NCI-H345 treated with DMSO at 0.1 percent for 48 hours (cell line): ENCODE data around the gene RPTOR.

Experiments
- DNase-seq: peaks from one replicate; lab custom pipeline; 2025; ENCODE audit not compliant: unreplicated experiment; lab: John Stamatoyannopoulos, UW

The RPTOR gene

GRCh38 chr17:80886641-80887573 is 342.3 kb downstream of the RPTOR start:
- DNase-seq, result peak; percentile 79

- no peak for DNase-seq
Observed at GRCh38 chr17:80887639-80888175, 343.1 kb downstream of the RPTOR start.

- no peak for DNase-seq
Observed at GRCh38 chr17:80888276-80889160, 343.9 kb downstream of the RPTOR start.

GRCh38 chr17:80889231-80890195 is 344.9 kb downstream of the RPTOR start:
- no peak for DNase-seq

- DNase-seq, result no peak
Observed at GRCh38 chr17:80890196-80890920, 345.7 kb downstream of the RPTOR start.

DNA sequence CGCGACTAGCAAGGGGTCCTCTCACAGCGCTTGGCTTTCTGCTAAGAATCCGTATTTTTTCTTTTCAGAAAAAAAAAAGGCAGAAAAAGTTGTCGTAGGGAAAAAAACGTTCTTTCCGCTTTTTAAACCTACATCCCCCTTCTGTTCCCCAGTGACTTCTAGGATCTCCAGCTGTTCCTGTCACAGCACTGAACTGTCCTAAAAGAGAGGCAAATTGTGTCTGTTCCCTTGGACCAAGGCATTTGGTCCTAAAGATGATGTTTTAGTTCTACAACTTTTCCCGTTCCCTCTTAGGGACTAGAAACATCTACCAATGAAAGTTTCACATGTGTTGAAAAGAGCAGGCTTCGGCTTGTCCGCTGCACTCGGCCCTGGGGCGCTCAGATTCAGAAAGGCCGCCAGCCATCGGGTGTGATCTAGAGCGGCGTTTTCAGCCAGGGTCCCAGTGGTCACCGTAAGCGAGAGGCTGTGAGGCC is 346.3 kb downstream of the RPTOR start:
- DNase-seq, result no peak

DNA sequence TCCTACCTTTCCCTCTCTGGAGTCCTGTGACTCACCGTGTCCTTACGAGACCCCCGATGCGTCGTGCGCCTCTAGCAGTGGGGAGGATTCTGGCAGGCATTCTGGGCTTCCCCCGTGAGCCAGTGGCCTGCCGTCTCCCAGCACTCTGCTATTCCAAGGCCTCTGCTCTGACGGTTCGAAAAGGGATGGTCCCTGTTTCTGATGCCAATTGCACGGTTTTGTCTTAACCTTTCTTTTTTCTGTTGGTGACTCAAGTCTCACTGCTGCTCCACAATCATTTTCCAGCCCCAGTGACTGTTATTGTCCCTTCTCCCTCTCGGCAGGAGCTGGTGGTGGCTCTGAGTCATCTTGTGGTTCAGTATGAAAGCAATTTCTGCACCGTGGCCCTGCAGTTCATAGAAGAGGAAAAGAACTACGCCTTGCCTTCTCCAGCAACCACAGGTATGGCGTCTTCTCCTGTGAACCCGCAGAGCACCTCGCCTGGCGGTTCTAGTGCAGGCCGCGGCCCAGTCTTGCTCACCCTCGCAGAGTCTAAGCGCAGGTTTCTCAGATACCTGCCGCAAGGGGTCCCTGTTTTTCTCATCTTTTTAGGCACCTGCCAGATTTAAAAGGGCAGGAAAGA is 346.9 kb downstream of the RPTOR start:
- no peak for DNase-seq

- no peak for DNase-seq
Observed at GRCh38 chr17:80892019-80892855, 347.6 kb downstream of the RPTOR start.

GRCh38 chr17:80892900-80893603 is 348.4 kb downstream of the RPTOR start:
- no peak for DNase-seq

GRCh38 chr17:80893604-80894438 is 349.2 kb downstream of the RPTOR start:
- no peak for DNase-seq

DNA sequence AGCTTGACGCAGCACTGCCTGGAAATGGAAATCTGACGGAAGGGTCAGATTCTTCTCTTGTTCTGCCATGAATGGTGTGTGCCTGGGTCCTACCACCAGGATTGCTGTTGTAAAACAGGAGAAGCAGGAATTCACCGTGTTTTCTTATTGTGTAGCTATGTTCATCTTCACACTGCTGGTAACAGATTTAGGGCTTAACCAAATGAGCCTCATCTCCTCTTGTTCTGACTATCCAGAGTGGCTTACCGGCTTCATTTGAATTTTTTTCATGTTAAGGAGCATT is 349.7 kb downstream of the RPTOR start:
- DNase-seq, result no peak

DNA sequence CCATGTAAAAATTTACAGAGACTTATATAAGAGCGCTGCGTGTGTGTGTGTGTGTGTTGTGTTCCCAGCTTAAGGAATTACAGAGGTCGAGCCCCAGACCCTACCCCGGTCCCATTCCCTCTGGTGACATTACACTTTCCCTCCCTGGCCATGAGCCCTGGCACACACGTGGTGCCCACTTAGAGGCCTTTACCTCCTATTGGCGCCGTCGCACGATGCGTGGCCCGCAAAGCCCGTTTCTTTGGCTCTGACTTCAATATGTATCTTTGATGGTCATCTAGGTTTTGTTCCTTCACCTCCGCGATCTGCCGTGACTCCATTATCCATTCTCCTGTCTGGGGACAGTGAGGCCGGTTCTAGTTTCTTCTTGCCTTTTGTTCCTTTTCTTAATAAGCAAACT is 350.1 kb downstream of the RPTOR start:
- no peak for DNase-seq

DNA sequence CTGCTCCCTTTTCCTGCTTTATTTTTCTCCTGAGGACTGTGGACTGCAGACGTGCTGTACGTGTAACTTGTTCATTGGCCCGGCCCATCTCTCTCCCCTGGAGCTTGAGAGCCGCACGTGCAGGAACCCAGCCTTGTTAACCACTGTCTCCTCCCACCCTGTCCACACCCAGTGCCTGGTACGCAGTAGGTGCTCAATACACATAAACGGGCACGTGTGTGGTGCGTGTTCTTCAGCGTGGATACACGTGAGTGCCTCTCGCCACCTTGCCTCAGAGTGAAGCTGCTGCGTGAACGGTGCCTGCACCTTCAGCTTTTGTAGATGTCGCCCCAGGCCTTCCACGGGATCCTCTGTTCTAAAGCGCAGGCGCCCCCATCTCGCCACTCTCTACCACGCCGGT is 350.7 kb downstream of the RPTOR start:
- no peak for DNase-seq

DNA sequence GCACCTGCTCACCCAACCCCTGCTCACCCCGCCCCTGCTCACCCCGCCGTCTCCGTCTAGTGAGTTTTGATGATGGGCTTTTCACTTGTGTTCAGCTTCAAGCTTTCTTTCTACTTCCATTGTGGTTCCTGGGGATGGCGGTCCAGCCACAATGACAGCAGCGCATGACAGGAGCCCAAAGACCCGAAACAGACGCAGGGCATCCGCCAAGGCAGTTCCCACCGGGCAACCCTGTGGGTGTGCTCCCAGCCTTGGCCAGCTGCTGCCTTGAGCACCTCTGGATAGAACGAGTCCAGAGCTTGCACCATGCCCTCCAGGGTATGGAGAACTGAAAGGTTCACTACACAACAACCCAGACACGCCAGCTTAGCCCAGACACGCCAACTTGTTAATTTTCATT is 354.1 kb downstream of the RPTOR start:
- DNase-seq, result no peak

DNA sequence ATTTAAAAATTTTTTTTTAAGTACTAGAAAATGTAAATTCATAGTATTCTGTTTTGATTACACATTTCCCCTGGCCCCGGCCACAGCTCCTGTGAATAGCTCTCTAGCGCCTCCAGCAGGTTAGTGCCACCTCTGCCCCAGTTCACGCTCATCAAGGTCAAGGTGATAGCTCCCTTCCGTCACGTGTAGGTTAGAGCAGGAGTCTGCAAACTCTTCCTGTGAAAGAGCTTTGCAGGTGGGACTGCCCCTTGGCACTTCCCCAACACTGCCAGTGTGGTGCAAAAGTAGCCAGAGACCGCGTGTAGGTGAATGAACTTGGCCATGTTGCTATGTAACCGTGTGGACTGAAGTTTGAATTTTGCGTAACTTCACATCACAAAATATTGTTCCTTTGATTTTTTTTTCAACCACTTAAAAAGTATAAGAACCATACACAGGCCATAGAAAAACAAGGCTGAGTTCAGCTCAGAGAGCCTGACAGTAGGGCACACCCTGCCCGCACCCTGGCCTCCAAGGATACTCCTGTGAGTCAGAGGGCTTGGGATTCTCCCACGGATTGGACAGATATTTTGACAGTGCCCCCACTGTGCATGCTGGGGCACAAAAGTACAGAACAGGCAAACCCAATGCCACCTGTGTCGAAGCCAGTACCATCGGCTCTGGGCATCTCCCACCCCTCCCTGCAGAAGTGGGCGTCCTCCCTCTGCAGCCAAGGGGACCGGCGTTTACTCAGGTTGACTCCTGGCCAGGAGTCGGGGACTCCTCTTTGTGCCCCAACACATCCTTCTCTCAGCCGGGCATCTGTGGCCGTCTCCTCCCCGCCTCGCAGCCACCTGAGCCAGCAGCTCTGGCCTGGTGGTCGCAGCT is 355.0 kb downstream of the RPTOR start:
- DNase-seq, result no peak

GRCh38 chr17:80901319-80901718 is 356.7 kb downstream of the RPTOR start:
- no peak for DNase-seq
